Astrocyte (in vitro differentiated cells and primary cell): ENCODE results near the gene DUSP1.

Experiments used
- EZH2 ChIP-seq: IDR thresholded peaks from 2 replicates; pipeline ENCODE4 v1.6.1; 2012; ENCODE audit warnings: mild to moderate bottlenecking, low read length, inconsistent platforms; ENCODE audit not compliant: insufficient read depth
- TF ChIP-seq, protein P1 (sequence below): IDR thresholded peaks from 2 replicates; pipeline ENCODE4 v1.5.1; 2011; ENCODE audit warnings: low read depth, mild to moderate bottlenecking, inconsistent platforms, low read length, moderate library complexity; ENCODE audit not compliant: insufficient read depth

DNA sequence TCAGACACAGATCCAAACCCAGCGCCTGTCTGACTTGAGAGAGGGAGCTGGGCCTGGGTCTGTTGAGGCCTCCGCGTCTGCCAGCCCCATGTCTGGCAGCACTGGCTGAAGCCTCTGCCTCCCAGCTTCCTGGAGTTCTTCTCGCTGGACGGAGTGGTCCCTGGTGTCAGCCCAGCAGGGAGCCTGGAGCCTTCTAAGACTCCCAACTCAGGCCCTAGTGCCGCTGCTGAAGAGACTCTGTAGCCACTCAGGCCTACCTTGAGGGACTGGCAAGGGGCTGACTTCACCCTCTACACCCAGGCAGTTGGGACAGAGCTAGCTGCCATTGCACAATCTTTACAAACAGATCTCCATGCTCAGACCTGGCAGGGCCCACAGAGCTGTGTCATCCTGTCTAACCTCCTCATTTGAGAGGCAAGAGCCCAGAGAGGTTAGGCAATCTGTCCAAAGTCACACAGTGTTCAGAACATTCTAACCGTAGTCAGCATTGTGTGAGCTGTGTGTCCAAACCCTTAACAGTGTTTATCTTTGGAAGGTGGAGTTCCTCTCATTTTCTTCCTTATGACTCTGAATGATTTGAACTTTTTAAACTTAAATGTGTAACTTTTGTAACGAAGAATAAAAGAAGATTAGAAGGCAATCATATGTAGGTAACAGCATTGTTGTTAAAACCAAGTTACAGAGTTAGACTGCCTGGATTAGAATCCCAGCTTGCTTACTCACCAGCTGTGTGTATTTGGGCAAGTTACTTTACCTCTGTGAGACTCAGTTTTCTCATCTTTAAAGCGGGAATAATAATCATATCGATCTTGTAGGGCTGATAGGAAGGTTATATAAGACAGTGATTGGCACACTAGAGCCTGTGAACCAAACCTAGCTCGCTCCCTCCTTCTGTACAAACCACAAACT, 4.6 kb upstream of the DUSP1 start:
- TF ChIP-seq, protein P1, sequence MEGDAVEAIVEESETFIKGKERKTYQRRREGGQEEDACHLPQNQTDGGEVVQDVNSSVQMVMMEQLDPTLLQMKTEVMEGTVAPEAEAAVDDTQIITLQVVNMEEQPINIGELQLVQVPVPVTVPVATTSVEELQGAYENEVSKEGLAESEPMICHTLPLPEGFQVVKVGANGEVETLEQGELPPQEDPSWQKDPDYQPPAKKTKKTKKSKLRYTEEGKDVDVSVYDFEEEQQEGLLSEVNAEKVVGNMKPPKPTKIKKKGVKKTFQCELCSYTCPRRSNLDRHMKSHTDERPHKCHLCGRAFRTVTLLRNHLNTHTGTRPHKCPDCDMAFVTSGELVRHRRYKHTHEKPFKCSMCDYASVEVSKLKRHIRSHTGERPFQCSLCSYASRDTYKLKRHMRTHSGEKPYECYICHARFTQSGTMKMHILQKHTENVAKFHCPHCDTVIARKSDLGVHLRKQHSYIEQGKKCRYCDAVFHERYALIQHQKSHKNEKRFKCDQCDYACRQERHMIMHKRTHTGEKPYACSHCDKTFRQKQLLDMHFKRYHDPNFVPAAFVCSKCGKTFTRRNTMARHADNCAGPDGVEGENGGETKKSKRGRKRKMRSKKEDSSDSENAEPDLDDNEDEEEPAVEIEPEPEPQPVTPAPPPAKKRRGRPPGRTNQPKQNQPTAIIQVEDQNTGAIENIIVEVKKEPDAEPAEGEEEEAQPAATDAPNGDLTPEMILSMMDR, result no peak
- TF ChIP-seq EZH2, result no peak
